ENCODE results near the gene GGCX.

DNA sequence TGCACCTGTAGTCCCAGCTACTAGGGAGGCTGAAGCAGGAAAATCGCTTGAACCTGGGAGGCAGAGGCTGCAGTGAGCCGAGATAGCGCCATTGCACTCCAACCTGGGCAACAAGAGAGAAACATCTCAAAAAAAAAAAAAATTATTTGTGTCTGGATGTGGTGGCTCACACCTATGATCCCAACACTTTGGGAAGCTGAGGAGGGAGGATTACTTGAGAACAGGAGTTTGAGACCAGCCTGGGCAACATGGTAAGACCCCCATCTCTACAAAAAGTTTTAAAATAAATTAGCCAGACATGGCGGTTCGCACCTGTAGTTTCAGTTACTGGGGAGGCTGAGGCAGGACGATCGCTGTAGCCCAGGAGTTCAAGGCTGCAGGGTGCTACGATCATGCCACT lies 14.4 kb upstream of the GGCX start:
- no peak for TF ChIP-seq TARDBP (IDR thresholded peaks at IDR 0.05)
- TF ChIP-seq HDGF (IDR thresholded peaks at IDR 0.05; ENCODE audit: borderline replicate concordance): no peak
- no peak for TF ChIP-seq LEF1 (IDR thresholded peaks at IDR 0.05; ENCODE audit: borderline replicate concordance)
- TF ChIP-seq NFRKB (IDR thresholded peaks at IDR 0.05): no peak
- TF ChIP-seq FOXM1 (IDR thresholded peaks at IDR 0.05; ENCODE audit: borderline replicate concordance): no peak
- no peak for TF ChIP-seq SP1 (IDR thresholded peaks at IDR 0.05)
- TF ChIP-seq, protein P1, sequence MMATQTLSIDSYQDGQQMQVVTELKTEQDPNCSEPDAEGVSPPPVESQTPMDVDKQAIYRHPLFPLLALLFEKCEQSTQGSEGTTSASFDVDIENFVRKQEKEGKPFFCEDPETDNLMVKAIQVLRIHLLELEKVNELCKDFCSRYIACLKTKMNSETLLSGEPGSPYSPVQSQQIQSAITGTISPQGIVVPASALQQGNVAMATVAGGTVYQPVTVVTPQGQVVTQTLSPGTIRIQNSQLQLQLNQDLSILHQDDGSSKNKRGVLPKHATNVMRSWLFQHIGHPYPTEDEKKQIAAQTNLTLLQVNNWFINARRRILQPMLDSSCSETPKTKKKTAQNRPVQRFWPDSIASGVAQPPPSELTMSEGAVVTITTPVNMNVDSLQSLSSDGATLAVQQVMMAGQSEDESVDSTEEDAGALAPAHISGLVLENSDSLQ (IDR thresholded peaks at IDR 0.05): no peak
- TF ChIP-seq CTBP1 (IDR thresholded peaks at IDR 0.05; ENCODE audit: borderline replicate concordance): no peak
- no peak for TF ChIP-seq L3MBTL2 (conservative IDR thresholded peaks at IDR 0.05)
- TF ChIP-seq ARNT (IDR thresholded peaks at IDR 0.05): no peak

All from HEK293T (cell line).